Measurements from ENCODE around the gene PCGF6. TPM values are rescaled to one million over a fixed set of nuclear protein-coding genes. Genes with fewer than 3 reads are reported as not detected.

Gene PCGF6
- total and polyA plus RNA-seq, 8 donors = 7.7 to 14.7 (median 12.9) TPM

Small RNA genes within 50 kb of the gene (microRNA-seq; reads per million reads assigned to microRNA genes)
- gene MIR1307 = 1,051 to 1,121 reads per million in 2 donors

Other genes starting within 250 kb of the PCGF6 start
- 100 to 1,000 TPM in 1 of 2 donors, 10 to 100 TPM in 1; 95.3 to 100 TPM for gene NT5C2, start 157.9 kb downstream of the PCGF6 start, total RNA-seq
- gene NT5C2, start 157.9 kb downstream of the PCGF6 start, polyA plus RNA-seq (ENCODE audit: insufficient read length in 6 of 6) = 100 to 1,000 TPM; 124 to 173 (median 135) TPM
- gene RPEL1, start 105.3 kb downstream of the PCGF6 start, total RNA-seq = under 1 TPM; 0.12 to 0.13 TPM
- gene RPEL1, start 105.3 kb downstream of the PCGF6 start, polyA plus RNA-seq (ENCODE audit: insufficient read length in 6 of 6) = under 1 TPM in 5 of 6 donors, not detected in 1; 0.10 to 0.25 (median 0.20) TPM
- under 1 TPM; 0.08 to 0.26 TPM for gene INA, start 74.0 kb downstream of the PCGF6 start, total RNA-seq
- under 1 TPM; 0.30 to 0.47 (median 0.39) TPM for gene INA, start 74.0 kb downstream of the PCGF6 start, polyA plus RNA-seq (ENCODE audit: insufficient read length in 6 of 6)
- 1 to 10 TPM; 3.7 to 5.1 TPM for gene TAF5, start 16.8 kb upstream of the PCGF6 start, total RNA-seq
- 1 to 10 TPM; 6.5 to 8.1 (median 7.5) TPM for gene TAF5, start 16.8 kb upstream of the PCGF6 start, polyA plus RNA-seq (ENCODE audit: insufficient read length in 6 of 6)
- 100 to 1,000 TPM; 257 to 259 TPM for gene ATP5MK, start 45.3 kb upstream of the PCGF6 start, total RNA-seq
- gene ATP5MK, start 45.3 kb upstream of the PCGF6 start, polyA plus RNA-seq (ENCODE audit: insufficient read length in 6 of 6) = 100 to 1,000 TPM; 145 to 175 (median 153) TPM
- gene PDCD11, start 45.5 kb upstream of the PCGF6 start, total RNA-seq = 10 to 100 TPM; 20.1 to 35.4 TPM
- gene PDCD11, start 45.5 kb upstream of the PCGF6 start, polyA plus RNA-seq (ENCODE audit: insufficient read length in 6 of 6) = 10 to 100 TPM; 37.0 to 42.4 (median 39.3) TPM
- 10 to 100 TPM; 29.4 to 60.2 TPM for gene CALHM2, start 101.2 kb upstream of the PCGF6 start, total RNA-seq
- gene CALHM2, start 101.2 kb upstream of the PCGF6 start, polyA plus RNA-seq (ENCODE audit: insufficient read length in 6 of 6) = 10 to 100 TPM; 11.1 to 20.1 (median 14.9) TPM
- gene CALHM1, start 107.8 kb upstream of the PCGF6 start, total RNA-seq = not detected
- gene CALHM1, start 107.8 kb upstream of the PCGF6 start, polyA plus RNA-seq (ENCODE audit: insufficient read length in 6 of 6) = under 1 TPM; 0.09 to 0.15 (median 0.13) TPM
- under 1 TPM in 1 of 2 donors, not detected in 1; 0.16 TPM for gene CALHM3, start 128.1 kb upstream of the PCGF6 start, total RNA-seq
- not detected for gene CALHM3, start 128.1 kb upstream of the PCGF6 start, polyA plus RNA-seq (ENCODE audit: insufficient read length in 6 of 6)
- gene NEURL1, start 142.6 kb upstream of the PCGF6 start, total RNA-seq = under 1 TPM; 0.76 TPM
- gene NEURL1, start 142.6 kb upstream of the PCGF6 start, polyA plus RNA-seq (ENCODE audit: insufficient read length in 6 of 6) = 1 to 10 TPM; 1.3 to 2.1 (median 1.5) TPM

Data from left lung (tissue), 8 donors.